ENCODE data around the gene GLRX2.
"Not testable (repeated sequence)": the region's sequence is repeated elsewhere in the genome, so short reads cannot be mapped to it uniquely, and the experiment has no call there.

Gene GLRX2

GRCh38 chr1:193060938-193061337, 44.3 kb downstream of the GLRX2 start:
- DNase-seq = peak; percentile 24

DNA sequence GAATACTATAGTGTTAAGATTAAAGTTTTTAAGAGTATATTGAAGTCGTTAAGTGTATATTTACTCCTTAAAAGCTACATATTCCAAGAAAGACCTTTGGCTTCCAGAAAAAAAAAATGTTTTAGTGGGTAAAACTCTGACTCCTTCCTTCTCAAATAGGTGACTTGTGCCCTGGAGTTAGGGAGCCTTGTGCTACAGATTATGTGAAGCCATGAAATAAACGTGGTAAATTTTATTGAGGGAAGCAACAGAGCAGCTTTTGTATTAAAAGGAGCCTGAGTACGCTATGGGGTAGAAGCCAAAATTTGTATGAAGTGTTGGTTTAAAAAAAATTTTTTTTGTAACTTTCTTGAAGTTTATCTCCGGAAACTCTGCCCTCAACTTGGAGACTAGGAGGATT, 44.8 kb downstream of the GLRX2 start:
- DNase-seq = no peak

DNA sequence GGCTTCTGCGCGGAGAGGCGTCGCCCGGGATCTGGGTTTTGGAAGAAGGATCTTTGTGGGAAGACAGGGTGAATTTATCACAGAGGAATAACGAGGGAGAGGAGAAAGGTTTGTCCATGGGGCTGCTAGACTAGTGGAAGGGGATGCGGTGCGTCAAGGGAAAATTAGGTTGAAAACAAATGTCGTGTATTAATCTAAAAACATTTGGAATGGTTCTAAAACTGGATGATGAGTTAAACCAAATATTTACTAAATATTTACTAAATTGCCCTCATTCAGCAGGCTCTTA, 45.2 kb downstream of the GLRX2 start:
- DNase-seq = no peak

GRCh38 chr1:193059282-193060114, 45.7 kb downstream of the GLRX2 start, which contains the start of the genes RO60 and UCHL5:
RO60 (plus strand) TSS chr1:193059612; CDS start chr1:193069055, 9,443 bp downstream.
UCHL5 (minus strand) TSS chr1:193059360; CDS start chr1:193059260, 100 bp downstream.
- DNase-seq = peak; percentile 97

DNA sequence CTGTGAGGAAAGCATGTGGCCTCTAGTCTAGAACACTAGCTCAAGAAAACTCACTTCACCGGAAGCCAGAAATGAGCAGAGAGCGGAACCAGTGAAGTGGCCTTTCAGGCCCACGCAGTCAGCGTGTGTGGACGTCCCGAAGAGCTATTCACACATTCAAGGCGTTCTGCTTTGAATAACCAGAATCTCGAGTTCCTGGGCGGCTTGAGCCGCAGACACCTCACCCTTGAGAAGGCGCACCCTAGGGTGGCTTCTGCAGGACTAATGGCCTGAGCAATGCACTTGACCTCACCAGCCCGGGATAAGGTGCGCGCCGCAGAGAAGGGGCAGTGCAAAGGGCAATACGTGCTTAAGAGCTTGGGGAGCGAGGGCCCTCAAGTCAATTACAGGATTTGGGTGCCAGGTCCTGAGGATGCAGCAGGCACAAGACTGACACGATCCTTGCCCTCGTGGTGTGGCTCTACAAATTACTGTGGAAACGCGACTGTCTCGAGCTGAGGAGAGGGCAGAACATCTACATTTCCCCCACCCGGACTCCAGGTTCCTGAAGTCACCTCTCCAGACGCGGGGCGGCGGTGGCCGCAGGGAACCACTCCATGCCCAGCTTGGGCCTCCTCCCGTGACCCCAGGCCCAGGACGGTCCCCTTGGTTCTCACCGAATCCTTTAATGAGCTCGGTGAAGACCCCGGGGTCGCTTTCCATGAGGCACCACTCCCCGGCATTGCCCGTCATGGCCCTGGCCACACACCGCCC, 46.5 kb downstream of the GLRX2 start:
- peak; percentile 44 for DNase-seq

- no peak for DNase-seq
Observed at GRCh38 chr1:193054169-193054675, 51.0 kb downstream of the GLRX2 start.

DNA sequence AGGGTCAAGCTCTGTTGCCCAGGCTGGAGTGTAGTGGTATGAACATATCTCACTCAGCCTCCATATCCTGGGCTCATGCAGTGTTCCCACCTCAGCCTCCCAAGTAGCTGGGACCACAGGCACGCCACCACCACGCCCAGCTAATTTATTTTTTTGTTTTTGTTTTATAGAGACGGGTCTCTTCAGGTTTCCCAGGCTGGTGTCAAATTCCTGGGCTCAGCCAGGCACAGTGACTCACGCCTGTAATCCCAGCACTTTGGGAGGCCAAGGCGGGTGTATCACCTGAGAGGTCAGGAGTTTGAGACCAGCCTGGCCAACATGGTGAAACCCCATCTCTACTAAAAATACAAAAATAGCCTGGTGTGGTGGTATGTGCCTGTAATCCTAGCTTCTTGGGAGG, 56.3 kb downstream of the GLRX2 start:
- not testable (repeated sequence) for DNase-seq

Data from femur (tissue), 1 donor.